HG02623 (cell line): ENCODE data around the gene PIK3CB.
"Not testable (repeated sequence)": the region's sequence is repeated elsewhere in the genome, so short reads cannot be mapped to it uniquely, and the experiment has no call there.

Experiments
- ATAC-seq: cut with Tn5 transposase; IDR thresholded peaks from one replicate; pipeline ENCODE4 v1.9.1; 2021; ENCODE audit warnings: moderate library complexity; ENCODE audit not compliant: unreplicated experiment

Gene PIK3CB

GRCh38 chr3:138687236-138687635, 147.5 kb downstream of the PIK3CB start:
- peak; percentile 11 for ATAC-seq

GRCh38 chr3:138686771-138687221, 147.9 kb downstream of the PIK3CB start:
- ATAC-seq, result peak; percentile 98

- no peak for ATAC-seq
These were observed 150.3 kb downstream of the PIK3CB start for GRCh38 chr3:138684396-138684795.

GRCh38 chr3:138682648-138683047, 152.1 kb downstream of the PIK3CB start:
- ATAC-seq, result no peak

- ATAC-seq, result no peak
These were observed 153.1 kb downstream of the PIK3CB start for GRCh38 chr3:138681463-138682220.

- not testable (repeated sequence) for ATAC-seq
These were observed 153.8 kb downstream of the PIK3CB start for GRCh38 chr3:138680974-138681373.

- no peak for ATAC-seq
These were observed 155.8 kb downstream of the PIK3CB start for GRCh38 chr3:138678874-138679392.

GRCh38 chr3:138678086-138678485, 156.6 kb downstream of the PIK3CB start:
- ATAC-seq, result no peak

GRCh38 chr3:138675393-138675792, 159.3 kb downstream of the PIK3CB start:
- no peak for ATAC-seq

GRCh38 chr3:138673641-138674530, 160.8 kb downstream of the PIK3CB start:
- no peak for ATAC-seq

- ATAC-seq, result no peak
These were observed 164.3 kb downstream of the PIK3CB start for GRCh38 chr3:138670407-138670806.

- no peak for ATAC-seq
These were observed 166.6 kb downstream of the PIK3CB start for GRCh38 chr3:138668107-138668506.

- ATAC-seq, result no peak
These were observed 177.2 kb downstream of the PIK3CB start for GRCh38 chr3:138657508-138657907.

GRCh38 chr3:138653567-138653966, 181.2 kb downstream of the PIK3CB start:
- ATAC-seq, result no peak

GRCh38 chr3:138649134-138649533, 185.6 kb downstream of the PIK3CB start:
- no peak for ATAC-seq

GRCh38 chr3:138646513-138646912, 188.2 kb downstream of the PIK3CB start:
- no peak for ATAC-seq

GRCh38 chr3:138646008-138646407, 188.7 kb downstream of the PIK3CB start:
- ATAC-seq, result no peak

- no peak for ATAC-seq
These were observed 191.8 kb downstream of the PIK3CB start for GRCh38 chr3:138642927-138643253.

GRCh38 chr3:138642226-138642926, 192.4 kb downstream of the PIK3CB start:
- ATAC-seq, result no peak

- no peak for ATAC-seq
These were observed 194.2 kb downstream of the PIK3CB start for GRCh38 chr3:138640537-138640936.

- ATAC-seq, result no peak
These were observed 196.1 kb downstream of the PIK3CB start for GRCh38 chr3:138638641-138639040.
